GM12864 (cell line): ENCODE data around the gene PAM16.
A peak's percentile ranks its signal among the peaks of the same experiment; 100 is the strongest.

ENCODE experiments used
- DNase-seq: peaks from one replicate; pipeline ENCODE4 v3.0.0-alpha.2; 2011; ENCODE audit warnings: low read depth
- H3K4me3 ChIP-seq: 2 replicates; pipeline ENCODE4 v1.5.1; 2011; ENCODE audit warnings: mild to moderate bottlenecking, low read depth, low read length, control low read depth
- CTCF ChIP-seq: IDR thresholded peaks from 2 replicates; pipeline ENCODE4 v1.5.1; 2011; ENCODE audit warnings: low read depth, mild to moderate bottlenecking, moderate library complexity, low read length, control low read depth, inconsistent platforms; ENCODE audit errors: missing control alignments

Gene PAM16

GRCh38 chr16:4332083-4332482 lies 19.0 kb downstream of the PAM16 start:
- H3K4me3 ChIP-seq: no peak overlapping the region
- no peak for DNase-seq
- no peak for TF ChIP-seq CTCF

GRCh38 chr16:4330277-4330874 lies 20.7 kb downstream of the PAM16 start:
- no peak overlapping the region for H3K4me3 ChIP-seq
- peak; percentile 87 for TF ChIP-seq CTCF
- DNase-seq: no peak

GRCh38 chr16:4328782-4329775 lies 22.0 kb downstream of the PAM16 start:
- DNase-seq: no peak
- H3K4me3 ChIP-seq: no peak overlapping the region
- no peak for TF ChIP-seq CTCF

- 0 out of 2 replicates have a peak overlapping the region, but pooled peaks have one; percentile 3 for H3K4me3 ChIP-seq
- DNase-seq: no peak
Observed at GRCh38 chr16:4328046-4328781, 22.9 kb downstream of the PAM16 start.

GRCh38 chr16:4327386-4328045 lies 23.6 kb downstream of the PAM16 start:
- 0 out of 2 replicates have a peak overlapping the region, but pooled peaks have one; percentile 3 for H3K4me3 ChIP-seq
- TF ChIP-seq CTCF: no peak
- DNase-seq: no peak

More at GRCh38 chr16:4328046-4328781, 22.9 kb downstream of the PAM16 start:
- peak; percentile 40 for TF ChIP-seq CTCF

- DNase-seq: no peak
- TF ChIP-seq CTCF: no peak
- no peak overlapping the region for H3K4me3 ChIP-seq
Observed at GRCh38 chr16:4325253-4325758, 25.8 kb downstream of the PAM16 start.
